ENCODE measurements around the gene MAD1L1.

GRCh38 chr7:1847260-1848001 is 385.3 kb downstream of the MAD1L1 start:
- no peak for TF ChIP-seq CTCF (conservative IDR thresholded peaks at IDR 0.05)
- no peak for TF ChIP-seq ZFX (IDR thresholded peaks at IDR 0.05)

All from C4-2B (cell line).